B cell (primary cell): Measurements from ENCODE around the gene EML2. TPM values are rescaled to one million over a fixed set of nuclear protein-coding genes. Genes with fewer than 3 reads are reported as not detected.

Experiments
- ATAC-seq: fragments of 200-7000 bp; cut with Tn5 transposase; one replicate; pipeline ENCODE4 v1.10.0; 2021; ENCODE audit warnings: low read depth, mild to moderate bottlenecking, moderate number of reproducible peaks, moderate library complexity
- CTCF ChIA-PET: fragments of 350-600 bp; sonication (Branson Sonifier 250); formaldehyde crosslinking; loops from one replicate; lab custom pipeline; 2021; ENCODE audit warnings: antibody characterized with exemption, inconsistent platforms; lab: Charles Lee
- POLR2A ChIA-PET: fragments of 350-600 bp; sonication (Branson Sonifier 250); formaldehyde crosslinking; loops from one replicate; lab custom pipeline; 2021; ENCODE audit warnings: antibody characterized with exemption; lab: Charles Lee
- DNase-seq: peaks from one replicate; pipeline ENCODE4 v3.0.0; 2013
- H2AFZ ChIP-seq: 2 replicates; pipeline ENCODE4 v1.6.1; 2012; ENCODE audit warnings: mild to moderate bottlenecking, low read depth, low read length; ENCODE audit not compliant: insufficient read depth, poor library complexity, severe bottlenecking
- H3K27ac ChIP-seq, 2 donors: 1 replicate in 1 of 2; 2 replicates in 1 of 2; pipeline ENCODE4 v1.5.1; 2012 to 2013; ENCODE audit warnings: low read length in 2 of 2, mild to moderate bottlenecking in 2 of 2, moderate library complexity in 1 of 2
- H3K27me3 ChIP-seq, 4 experiments: fragments of 200-600 bp in 1 of 4; sonication (generic) in 1 of 4; replicated peaks in 1 of 4; 1 replicate in 2 of 4; 2 replicates in 2 of 4; pipeline versions ENCODE4 v1.6.1 to v1.7.0; 2013 to 2016; ENCODE audit warnings: low read length in 3 of 4, mild to moderate bottlenecking in 2 of 4, mixed read lengths in 1 of 4, moderate library complexity in 1 of 4; ENCODE audit not compliant: insufficient read depth in 4 of 4, control insufficient read depth in 3 of 4; ENCODE audit errors: control extremely low read depth in 1 of 4
- H3K36me3 ChIP-seq, 2 experiments: replicated peaks in 1 of 2; 1 replicate in 1 of 2; 2 replicates in 1 of 2; pipeline versions ENCODE4 v1.6.1 to v1.7.1; 2013; ENCODE audit warnings: low read length in 1 of 2; ENCODE audit not compliant: insufficient read depth in 2 of 2, control insufficient read depth in 1 of 2; ENCODE audit errors: control extremely low read depth in 1 of 2, extremely low read depth in 1 of 2
- H3K4me1 ChIP-seq, 2 donors: fragments of 200-600 bp in 1 of 2; sonication (generic) in 1 of 2; 1 replicate in 1 of 2; 2 replicates in 1 of 2; pipeline versions ENCODE4 v1.5.1 to v1.6.1; 2013 to 2017; ENCODE audit warnings: low read length in 2 of 2; ENCODE audit not compliant: control insufficient read depth in 2 of 2, insufficient read depth in 2 of 2
- H3K4me2 ChIP-seq: replicated peaks from 2 replicates; pipeline ENCODE3; 2012; ENCODE audit warnings: mild to moderate bottlenecking, low read depth, low read length; ENCODE audit not compliant: poor library complexity, severe bottlenecking
- H3K4me3 ChIP-seq, 5 experiments: fragments of 200-600 bp in 1 of 5; sonication (generic) in 1 of 5; 1 replicate in 3 of 5; 2 replicates in 2 of 5; pipeline versions ENCODE4 v1.5.1 to v1.7.0; 2011 to 2016; ENCODE audit warnings: low read length in 4 of 5, mild to moderate bottlenecking in 4 of 5, low read depth in 2 of 5, control low read depth in 1 of 5, moderate library complexity in 1 of 5; ENCODE audit not compliant: insufficient read depth in 1 of 5; ENCODE audit errors: control extremely low read depth in 1 of 5, extremely low read depth in 1 of 5
- H3K79me2 ChIP-seq: fragments of 200-600 bp; sonication (generic); one replicate; pipeline ENCODE4 v1.6.0; 2016; ENCODE audit warnings: low read length; ENCODE audit not compliant: control insufficient read depth, insufficient read depth
- H3K9ac ChIP-seq: fragments of 200-600 bp; sonication (generic); 2 replicates; pipeline ENCODE4 v1.6.1; 2017; ENCODE audit warnings: mild to moderate bottlenecking, low read length, moderate library complexity
- H3K9me3 ChIP-seq, 3 donors: one replicate each; pipeline versions ENCODE4 v1.6.1 to v1.7.1; 2013; ENCODE audit warnings: low read length in 2 of 3; ENCODE audit not compliant: control insufficient read depth in 2 of 3, insufficient read depth in 1 of 3; ENCODE audit errors: control extremely low read depth in 1 of 3
- H4K20me1 ChIP-seq: 2 replicates; pipeline ENCODE4 v1.6.0; 2012; ENCODE audit warnings: mild to moderate bottlenecking, low read length; ENCODE audit not compliant: insufficient read depth, control insufficient read depth, poor library complexity, severe bottlenecking
- H3K27ac Mint-ChIP-seq: one replicate; pipeline ENCODE4 v1.8.0; 2021; ENCODE audit warnings: mixed read lengths
- H3K27me3 Mint-ChIP-seq: one replicate; pipeline ENCODE4 v1.8.0; 2021; ENCODE audit warnings: mixed read lengths
- H3K4me1 Mint-ChIP-seq: one replicate; pipeline ENCODE4 v1.8.0; 2021; ENCODE audit warnings: mixed read lengths
- H3K4me3 Mint-ChIP-seq: one replicate; pipeline ENCODE4 v1.8.0; 2021; ENCODE audit warnings: mixed read lengths
- H3K9me3 Mint-ChIP-seq: one replicate; pipeline ENCODE4 v1.8.0; 2022; ENCODE audit warnings: mixed read lengths; ENCODE audit not compliant: insufficient read depth
- CTCF ChIP-seq: fragments of 200-600 bp; IDR thresholded peaks from one replicate; pipeline ENCODE4 v1.8.0; 2022; ENCODE audit warnings: antibody characterized with exemption, mild to moderate bottlenecking
- EZH2 ChIP-seq: IDR thresholded peaks from 2 replicates; pipeline ENCODE4 v1.6.1; 2012; ENCODE audit warnings: borderline replicate concordance, low read depth, mild to moderate bottlenecking, moderate library complexity, low read length; ENCODE audit not compliant: insufficient read depth, poor library complexity, severe bottlenecking
- WGBS: methylation state at CpG from one replicate; pipeline ENCODE4 v1.1.5; 2013; ENCODE audit warnings: missing lambda C conversion rate; ENCODE audit not compliant: insufficient coverage; 5-methylcytosine and 5-hydroxymethylcytosine counted together
- intact Hi-C: fragments of 100-400 bp; cut with micrococcal nuclease; formaldehyde crosslinking; loops from one replicate; pipeline ENCODE4 v1.10.0; 2022
- polyA plus RNA-seq: library from polyadenylated mRNA; depleted of rRNA; stranded (reverse); fragments of >200 nt; gene quantifications from 2 replicates; pipeline ENCODE4 v1.2.3, GENCODE V29; 2012
- total RNA-seq, 2 donors: library from RNA; stranded (reverse); fragments of 120-200 nt in 1 of 2; gene quantifications; 1 replicate in 1 of 2; 2 replicates in 1 of 2; pipeline versions ENCODE4 v1.2.3 to v1.2.4, GENCODE V29; 2013 to 2022

Gene EML2
- total and polyA plus RNA-seq, 2 donors (not counting 1 experiment from before 2014, with no cell fraction given): 75.0 to 88.5 TPM

GRCh38 chr19:45681391-45682015 is 42.3 kb upstream of the EML2 start:
- no peaks in the 10 kb centered on the region for H4K20me1 ChIP-seq
- H3K4me2 ChIP-seq: peak overlapping the region; percentile 82
- peak; percentile 92 for DNase-seq
- Mint-ChIP-seq H3K27ac (peak overlapping the region; percentile 50), H3K4me1 (peaks cover 23% of the 10 kb centered on the region), H3K27me3 (peaks cover 13% of the 10 kb centered on the region), H3K4me3 (peak overlapping the region; percentile 87), H3K9me3 (no peaks in the 10 kb centered on the region)
- peaks cover 24 to 31% of the 10 kb centered on the region in 2 donors for H3K4me1 ChIP-seq
- intact Hi-C loops: loop anchor here (1.0 to 2.0 kb wide), 5 partner anchors 11 to 158 kb away; partner anchors contain the start of genes GIPR and QPCTL
- ATAC-seq: peak; percentile 95
- POLR2A ChIA-PET: interaction anchor here (0.6 to 1.8 kb wide), 2 partner anchors 36 to 537 kb away, joined by 3 to 5 read pairs; no protein-coding TSS in a partner anchor
- TF ChIP-seq EZH2: no peak
- peak; percentile 98 for TF ChIP-seq CTCF
- CTCF ChIA-PET: interaction anchor here (0.6 to 8.9 kb wide), 14 partner anchors 8 to 242 kb away, joined by 3 to 60 read pairs (median 4); partner anchors contain the start of genes EML2, FBXO46, GIPR and QPCTL
- peak overlapping the region; percentile 82 for H2AFZ ChIP-seq
- no peak overlapping the region for H3K27ac ChIP-seq
- peaks cover 0 to 26% of the 10 kb centered on the region in 2 experiments for H3K36me3 ChIP-seq
- H3K9me3 ChIP-seq: peaks cover 0 to 13% (median 0%) of the 10 kb centered on the region in 3 donors
- H3K27me3 ChIP-seq: peaks cover 0 to 27% (median 10%) of the 10 kb centered on the region in 4 experiments
- WGBS: 2% methylated on average over 47 of the region's 51 CpGs
- peak overlapping the region in 4 of 5 experiments; percentile 29 to 57 (median 46) for H3K4me3 ChIP-seq
- H3K79me2 ChIP-seq: no peaks in the 10 kb centered on the region
- H3K9ac ChIP-seq: peak overlapping the region; percentile 50
